K562 (cell line): Measurements from ENCODE around the gene TMEM132D. TPM values are rescaled to one million over a fixed set of nuclear protein-coding genes. Genes with fewer than 3 reads are reported as not detected.

Experiments used
- ATAC-seq: fragments of 200-7000 bp; cut with Tn5 transposase; 3 replicates; pipeline ENCODE4 v1.9.1; 2020; ENCODE audit warnings: moderate library complexity
- BruUV-seq: library from RNA; stranded (reverse); fragments of 400-500 nt; replicated peaks from 2 replicates; lab custom pipeline; 2021; lab: Mats Ljungman, UMichigan
- CTCF ChIA-PET: fragments of 300-600 bp; formaldehyde crosslinking; extraction: SDS; loops from one replicate; lab custom pipeline; 2021; ENCODE audit warnings: low intra/inter-chr PET ratio; lab: Yijun Ruan, JAX
- POLR2A ChIA-PET: fragments of 300-600, 350-650 bp; sonication (Branson Sonifier 250); formaldehyde crosslinking; extraction: SDS; loops from one replicate; lab custom pipeline; 2021; ENCODE audit warnings: antibody characterized with exemption, inconsistent platforms; lab: Yijun Ruan, JAX
- DNase-seq, 4 experiments: peaks; one replicate each; pipeline versions ENCODE4 v3.0.0 to v3.0.0-alpha.2; 2011 to 2018; ENCODE audit warnings: low spot score in 3 of 4, mixed read lengths in 3 of 4; ENCODE audit errors: extremely low read depth in 1 of 4
- FAIRE-seq: peaks from 2 replicates; lab custom pipeline; 2011; peaks lifted over from hg19 to GRCh38; lab: Jason Lieb, UNC
- H2AFZ ChIP-seq: 2 replicates; pipeline ENCODE4 v1.6.0; 2011; ENCODE audit warnings: low read depth, low read length, control low read depth, inconsistent platforms
- H3K27ac ChIP-seq: fragments of 200-600 bp; 3 replicates; pipeline ENCODE4 v1.8.0; 2011; ENCODE audit warnings: low read depth, mild to moderate bottlenecking, control low read depth, inconsistent platforms, low read length, moderate library complexity, mixed read lengths; ENCODE audit errors: extremely low read depth
- H3K27me3 ChIP-seq, 2 experiments: fragments of 300-600 bp in 1 of 2; 2 replicates in 1 of 2; 3 replicates in 1 of 2; pipeline versions ENCODE4 v1.6.0 to v1.8.0; 2011; ENCODE audit warnings: inconsistent platforms in 2 of 2, low read length in 2 of 2, mild to moderate bottlenecking in 1 of 2, mixed read lengths in 1 of 2, moderate library complexity in 1 of 2; ENCODE audit not compliant: control insufficient read depth in 2 of 2, insufficient read depth in 2 of 2
- H3K36me3 ChIP-seq: fragments of 300-600 bp; 3 replicates; pipeline ENCODE4 v1.8.0; 2011; ENCODE audit warnings: mild to moderate bottlenecking, low read length, inconsistent platforms; ENCODE audit not compliant: control insufficient read depth, insufficient read depth
- H3K4me1 ChIP-seq, 2 experiments: fragments of 200-600 bp in 1 of 2; replicated peaks in 1 of 2; 2 replicates in 1 of 2; 3 replicates in 1 of 2; pipeline versions ENCODE4 v1.5.1 to v1.8.0; 2011; ENCODE audit warnings: inconsistent platforms in 2 of 2, low read length in 2 of 2, mild to moderate bottlenecking in 1 of 2, mixed read lengths in 1 of 2, moderate library complexity in 1 of 2; ENCODE audit not compliant: control insufficient read depth in 2 of 2, insufficient read depth in 2 of 2
- H3K4me2 ChIP-seq: 2 replicates; pipeline ENCODE4 v1.6.1; 2011; ENCODE audit warnings: low read length, control low read depth, inconsistent platforms, mixed read lengths; ENCODE audit not compliant: insufficient read depth
- H3K4me3 ChIP-seq: fragments of 200-600 bp; sonication (generic), shearing (Covaris generic); 2 replicates; pipeline ENCODE4 v1.5.1; 2016; ENCODE audit warnings: control low read depth, inconsistent platforms
- H3K79me2 ChIP-seq: fragments of 200-600 bp; 3 replicates; pipeline ENCODE4 v1.8.0; 2011; ENCODE audit warnings: low read length, inconsistent platforms; ENCODE audit not compliant: control insufficient read depth, insufficient read depth
- H3K9ac ChIP-seq, 2 experiments: 2 replicates each; pipeline versions ENCODE4 v1.6.0 to v1.6.1; 2011; ENCODE audit warnings: low read depth in 2 of 2, low read length in 2 of 2, control low read depth in 1 of 2, inconsistent platforms in 1 of 2, mild to moderate bottlenecking in 1 of 2, mixed read lengths in 1 of 2; ENCODE audit not compliant: insufficient read depth in 1 of 2
- H3K9me1 ChIP-seq: one replicate; pipeline ENCODE4 v1.6.0; 2011; ENCODE audit warnings: inconsistent platforms, mild to moderate bottlenecking, low read length, moderate library complexity; ENCODE audit not compliant: control insufficient read depth, insufficient read depth
- H3K9me3 ChIP-seq: replicated peaks from 2 replicates; pipeline ENCODE4 v1.5.1; 2011; ENCODE audit warnings: low read depth, low read length, inconsistent platforms; ENCODE audit not compliant: control insufficient read depth, insufficient read depth
- H4K20me1 ChIP-seq: replicated peaks from 2 replicates; pipeline ENCODE4 v1.6.1; 2011; ENCODE audit warnings: low read length, inconsistent platforms, mixed read lengths; ENCODE audit not compliant: control insufficient read depth, insufficient read depth
- ATF3 ChIP-seq, 2 experiments: fragments of 450-650 bp in 1 of 2; sonication (generic) in 1 of 2; formaldehyde crosslinking in 1 of 2; IDR thresholded peaks in 1 of 2; conservative IDR thresholded peaks in 1 of 2; 2 replicates each; pipeline versions ENCODE4 v1.6.1 to v1.8.1; 2016 to 2023; ENCODE audit warnings: mild to moderate bottlenecking in 2 of 2, moderate library complexity in 2 of 2, inconsistent platforms in 1 of 2, missing genetic modification reagents in 1 of 2
- FOXA3 ChIP-seq, 2 experiments: fragments of 450-650 bp in 1 of 2; sonication (generic) in 1 of 2; formaldehyde crosslinking; IDR thresholded peaks in 1 of 2; conservative IDR thresholded peaks in 1 of 2; 2 replicates each; pipeline versions ENCODE4 v1.4.0 to v1.8.0; 2020 to 2022; ENCODE audit warnings: mild to moderate bottlenecking in 2 of 2, missing genetic modification reagents in 1 of 2
- GABPA ChIP-seq: fragments of 200-800 bp; sonication (Bioruptor generic); conservative IDR thresholded peaks from 2 replicates; pipeline ENCODE4 v1.6.1; 2016; ENCODE audit warnings: low read depth, missing genetic modification characterization, missing compliant biosample characterization
- PURB ChIP-seq: sonication (generic); formaldehyde crosslinking; IDR thresholded peaks from 2 replicates; pipeline ENCODE4 v1.9.0; 2021; ENCODE audit warnings: low read depth, mild to moderate bottlenecking, missing genetic modification reagents
- TBL1XR1 ChIP-seq, 2 experiments: IDR thresholded peaks; 2 replicates each; pipeline ENCODE4 v1.6.1; 2012; ENCODE audit warnings: improper control_type of control experiment in 2 of 2, low read length in 2 of 2, mild to moderate bottlenecking in 1 of 2
- TFE3 ChIP-seq: fragments of 450-650 bp; formaldehyde crosslinking; IDR thresholded peaks from 2 replicates; pipeline ENCODE4 v1.4.0; 2020; ENCODE audit warnings: mild to moderate bottlenecking, mixed read lengths
- WGBS: fragments of 100-300 bp; shearing (Covaris generic); methylation state at CpG from one replicate; pipeline ENCODE4 v1.1.6; 2016; ENCODE audit warnings: low coverage, mixed read lengths; ENCODE audit not compliant: insufficient coverage; ENCODE audit errors: missing lambda C conversion rate; 5-methylcytosine and 5-hydroxymethylcytosine counted together
- in situ Hi-C: fragments of 300-500 bp; cut with MboI; formaldehyde crosslinking; loops from 4 replicates; pipeline ENCODE4 v1.15.0; 2018; ENCODE audit warnings: inconsistent platforms, mixed read lengths
- intact Hi-C: fragments of 100-400 bp; cut with micrococcal nuclease; formaldehyde crosslinking; loops from 2 replicates; pipeline ENCODE4 v1.14.2; 2022
- polyA plus RNA-seq, 8 experiments: library from polyadenylated mRNA; depleted of rRNA in 4 of 8; stranded (reverse) in 5 of 8; unstranded in 3 of 8; fragments of >200 nt; fragmentation: Nextera tagmentation in 2 of 8; fragmentation: Illumina TruSeq in 1 of 8; extraction: Ambion mirVana in 2 of 8; extraction: Trizol in 1 of 8; gene quantifications; 2 replicates each; pipeline versions ENCODE4 v1.2.1 to v1.2.3, GENCODE V29; 2011 to 2014; ENCODE audit warnings: inconsistent platforms in 1 of 8, missing spikeins in 1 of 8
- total RNA-seq, 7 experiments: library from RNA; depleted of rRNA in 6 of 7; stranded (reverse); fragments of >200 nt in 6 of 7; fragmentation: Illumina TruSeq in 2 of 7; extraction: Trizol in 2 of 7; gene quantifications; 2 replicates each; pipeline versions ENCODE4 v1.2.1 to v1.2.3, GENCODE V29; 2011 to 2021; ENCODE audit warnings: low replicate concordance in 1 of 7

Gene TMEM132D
- total and polyA plus RNA-seq, 9 of the 15 experiments (the other 6 are each of a cell fraction or from before 2014, with no cell fraction given) = not detected

- no peaks in the 10 kb centered on the region for H3K9me1 ChIP-seq
- no peak overlapping the region for H3K4me3 ChIP-seq
- no peaks in the 10 kb centered on the region for H3K27me3 ChIP-seq
- H3K79me2 ChIP-seq = no peaks in the 10 kb centered on the region
- WGBS = 0% methylated on average over 4 of the region's 4 CpGs
- TF ChIP-seq PURB (CRISPR knock-in tag) (no peak), GABPA (tag) (0 out of 2 replicates have a peak, but pooled peaks have one; percentile 20), TFE3 (CRISPR knock-in tag) (peak; percentile 82)
- intact Hi-C loops = no loop called here
- H4K20me1 ChIP-seq = no peaks in the 10 kb centered on the region
- H3K4me1 ChIP-seq = no peaks in the 10 kb centered on the region
- DNase-seq = no peak
- FAIRE-seq = no peak
- H3K9me3 ChIP-seq = no peaks in the 10 kb centered on the region
- no peak for ATAC-seq
- ChIA-PET POLR2A (no interaction called here), CTCF (no interaction called here)
- in situ Hi-C loops = no loop called here
- no peak overlapping the region for H3K9ac ChIP-seq
- BruUV-seq = no TSS peak
- no peak overlapping the region for H2AFZ ChIP-seq
- H3K4me2 ChIP-seq = no peak overlapping the region
- H3K36me3 ChIP-seq = no peaks in the 10 kb centered on the region
- H3K27ac ChIP-seq = no peak overlapping the region
These were observed 480.7 kb downstream of the TMEM132D start for GRCh38 chr12:129423041-129423580.

- ATAC-seq = no peak
- no TSS peak for BruUV-seq
- in situ Hi-C loops = no loop called here
- Histone ChIP-seq H3K27me3 (no peaks in the 10 kb centered on the region), H3K9ac (no peak overlapping the region), H3K4me1 (no peaks in the 10 kb centered on the region), H3K36me3 (no peaks in the 10 kb centered on the region), H4K20me1 (no peaks in the 10 kb centered on the region), H2AFZ (no peak overlapping the region), H3K9me3 (no peaks in the 10 kb centered on the region), H3K4me3 (no peak overlapping the region), H3K79me2 (no peaks in the 10 kb centered on the region), H3K9me1 (no peaks in the 10 kb centered on the region), H3K4me2 (no peak overlapping the region), H3K27ac (no peak overlapping the region)
- intact Hi-C loops = no loop called here
- no peak for FAIRE-seq
- ChIA-PET POLR2A (no interaction called here), CTCF (no interaction called here)
- TF ChIP-seq TBL1XR1 (IDR thresholded peaks at IDR 0.05; ENCODE audit: low read length in 2 of 2) (no peak), FOXA3 (CRISPR knock-in tag; conservative IDR thresholded peaks at IDR 0.05 in 1 of 2, IDR thresholded peaks at IDR 0.05 in 1 of 2) (no peak), ATF3 (IDR thresholded peaks at IDR 0.05) (peak; percentile 33; the same call in 1 of the 2 replicates), ATF3 (CRISPR knock-in tag; conservative IDR thresholded peaks at IDR 0.05) (no peak)
- WGBS = 0% methylated on average over 2 of the region's 2 CpGs
- DNase-seq = no peak
These were observed 490.5 kb downstream of the TMEM132D start for GRCh38 chr12:129413295-129413694.
